ENCODE results near the gene CTRL. TPM values are rescaled to one million over a fixed set of nuclear protein-coding genes. Genes with fewer than 3 reads are reported as not detected.
A peak's percentile ranks its signal among the peaks of the same experiment; 100 is the strongest.

The CTRL gene
- total and polyA plus RNA-seq, 5 donors from 2014 or later, result 0.21 to 8.0 (median 1.1) TPM

GRCh38 chr16:67885545-67885944, 46.1 kb downstream of the CTRL start:
- Histone ChIP-seq H3K27me3 (ENCODE audit: control insufficient read depth, insufficient read depth, low read length) (no peaks in the 10 kb centered on the region), H3K4me1 (ENCODE audit: control insufficient read depth, insufficient read depth, low read length, poor library complexity, severe bottlenecking) (no peaks in the 10 kb centered on the region), H3K4me3 (ENCODE audit: low read depth, low read length) (no peak overlapping the region), H3K36me3 (ENCODE audit: control insufficient read depth, insufficient read depth, low read length) (peaks cover 37% of the 10 kb centered on the region), H3K27ac (ENCODE audit: insufficient read depth, low read length, poor library complexity, severe bottlenecking) (no peak overlapping the region), H3K9me3 (ENCODE audit: control insufficient read depth in 2 of 2, low read length in 2 of 2) (no peaks in the 10 kb centered on the region)
- ATAC-seq (ENCODE audit: low read depth in 2 of 2) (no peak), DNase-seq (no peak)
- Mint-ChIP-seq H3K4me1 (no peaks in the 10 kb centered on the region), H3K27ac (no peak overlapping the region), H3K36me3 (peaks cover 19% of the 10 kb centered on the region), H3K4me3 (no peak overlapping the region), H3K27me3 (no peaks in the 10 kb centered on the region), H3K9me3 (no peaks in the 10 kb centered on the region)

DNA sequence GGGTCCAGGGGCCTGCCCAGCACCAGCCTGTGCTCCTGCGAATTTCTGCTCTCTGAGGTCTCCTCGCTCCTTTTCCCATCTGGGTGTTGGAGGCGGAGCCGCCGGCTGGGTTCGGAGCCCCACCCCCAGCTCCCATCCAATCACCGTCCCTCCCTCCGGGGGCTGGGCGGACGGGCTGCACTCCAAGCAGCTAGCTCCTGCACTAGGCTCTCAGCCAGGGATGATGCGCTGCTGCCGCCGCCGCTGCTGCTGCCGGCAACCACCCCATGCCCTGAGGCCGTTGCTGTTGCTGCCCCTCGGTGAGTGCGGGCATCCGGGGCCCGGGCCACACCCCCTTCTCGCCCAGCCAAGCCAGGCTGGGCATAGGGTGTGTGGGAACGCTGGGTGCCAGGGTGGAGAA, 47.0 kb downstream of the CTRL start, which contains the start of gene NRN1L:
NRN1L (plus strand) TSS at position 202 of the 400 bp plus-strand sequence; CDS start at position 221, 19 bp downstream.
- no peak within 1 kb of the TSS for H3K4me3 ChIP-seq (ENCODE audit: low read depth, low read length)
- H3K27ac ChIP-seq (ENCODE audit: insufficient read depth, low read length, poor library complexity, severe bottlenecking), result no peak within 1 kb of the TSS
- no peak for ATAC-seq (ENCODE audit: low read depth in 2 of 2)
- H3K4me1 ChIP-seq (ENCODE audit: control insufficient read depth, insufficient read depth, low read length, poor library complexity, severe bottlenecking), result no peaks in the 10 kb centered on the region
- H3K4me3 Mint-ChIP-seq, result no peak within 1 kb of the TSS
- H3K4me1 Mint-ChIP-seq, result no peaks in the 10 kb centered on the region
- H3K9me3 ChIP-seq (ENCODE audit: control insufficient read depth in 2 of 2, low read length in 2 of 2), result no peaks in the 10 kb centered on the region
- peaks cover 45% of the 10 kb centered on the region for H3K36me3 ChIP-seq (ENCODE audit: control insufficient read depth, insufficient read depth, low read length)
- no peak within 1 kb of the TSS for H3K27ac Mint-ChIP-seq
- no peaks in the 10 kb centered on the region for H3K27me3 ChIP-seq (ENCODE audit: control insufficient read depth, insufficient read depth, low read length)
- no peaks in the 10 kb centered on the region for H3K9me3 Mint-ChIP-seq
- no peaks in the 10 kb centered on the region for H3K27me3 Mint-ChIP-seq
- H3K36me3 Mint-ChIP-seq, result peaks cover 19% of the 10 kb centered on the region
- DNase-seq, result no peak

DNA sequence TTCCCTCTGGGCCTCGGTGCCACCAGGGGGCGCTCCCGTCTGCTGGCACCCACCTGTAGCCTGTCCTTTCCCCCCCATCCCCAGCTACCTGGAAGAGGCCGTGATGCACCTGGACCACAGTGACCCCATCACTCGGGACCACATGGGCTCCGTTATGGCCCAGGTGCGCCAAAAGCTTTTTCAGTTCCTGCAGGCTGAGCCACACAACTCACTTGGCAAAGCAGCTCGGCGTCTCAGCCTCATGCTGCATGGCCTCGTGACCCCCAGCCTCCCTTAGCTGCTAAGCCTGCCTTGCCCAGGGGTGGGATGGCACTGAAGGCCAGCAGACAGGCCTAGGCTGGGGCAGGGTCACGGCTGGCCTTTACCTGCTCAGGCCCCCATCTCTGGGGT, 47.8 kb downstream of the CTRL start:
- Mint-ChIP-seq H3K4me3 (no peak overlapping the region), H3K27me3 (no peaks in the 10 kb centered on the region), H3K27ac (no peak overlapping the region), H3K4me1 (no peaks in the 10 kb centered on the region), H3K9me3 (no peaks in the 10 kb centered on the region), H3K36me3 (peaks cover 19% of the 10 kb centered on the region)
- H3K27me3 ChIP-seq (ENCODE audit: control insufficient read depth, insufficient read depth, low read length), result no peaks in the 10 kb centered on the region
- ATAC-seq (ENCODE audit: low read depth in 2 of 2), result peak; percentile 76
- H3K4me1 ChIP-seq (ENCODE audit: control insufficient read depth, insufficient read depth, low read length, poor library complexity, severe bottlenecking), result no peaks in the 10 kb centered on the region
- H3K36me3 ChIP-seq (ENCODE audit: control insufficient read depth, insufficient read depth, low read length), result peaks cover 54% of the 10 kb centered on the region
- no peaks in the 10 kb centered on the region for H3K9me3 ChIP-seq (ENCODE audit: control insufficient read depth in 2 of 2, low read length in 2 of 2)
- H3K27ac ChIP-seq (ENCODE audit: insufficient read depth, low read length, poor library complexity, severe bottlenecking), result no peak overlapping the region
- DNase-seq, result peak; percentile 59 to 71 (median 64)
- no peak overlapping the region for H3K4me3 ChIP-seq (ENCODE audit: low read depth, low read length)

DNA sequence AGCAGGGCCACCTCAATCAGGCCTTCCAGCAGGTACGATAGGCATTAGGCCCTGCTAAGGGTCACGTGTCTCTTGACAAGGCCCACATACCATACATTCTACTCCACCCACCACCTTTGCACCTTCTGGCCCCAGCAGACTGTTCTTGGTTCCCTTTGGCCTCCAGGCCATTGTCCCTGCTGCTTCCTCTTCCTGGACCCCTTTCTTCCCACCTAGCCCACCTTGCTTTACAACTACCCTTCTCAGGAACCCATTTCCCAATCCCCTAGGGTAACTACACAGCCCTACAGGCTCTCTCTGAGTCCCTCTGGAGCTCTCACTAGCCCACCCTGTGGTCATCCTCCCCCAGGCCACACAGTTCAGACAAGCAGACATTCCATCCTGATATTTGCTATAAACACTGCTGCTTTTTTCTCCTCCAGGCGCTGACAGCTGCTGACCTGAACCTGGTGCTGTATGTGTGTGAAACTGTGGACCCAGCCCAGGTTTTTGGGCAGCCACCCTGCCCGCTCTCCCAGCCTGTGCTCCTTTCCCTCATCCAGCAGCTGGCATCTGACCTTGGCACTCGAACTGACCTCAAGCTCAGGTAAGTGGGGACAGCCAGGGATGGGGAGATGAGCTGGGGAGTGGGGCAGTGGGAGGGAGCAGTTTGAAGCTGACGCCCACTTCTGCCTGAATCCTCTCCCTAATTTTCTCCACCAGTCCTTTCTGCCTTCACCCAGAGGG, 48.4 kb downstream of the CTRL start:
- no peaks in the 10 kb centered on the region for H3K4me1 ChIP-seq (ENCODE audit: control insufficient read depth, insufficient read depth, low read length, poor library complexity, severe bottlenecking)
- Mint-ChIP-seq H3K27ac (peak overlapping the region in 2 of 3 donors; percentile 62 to 86), H3K27me3 (no peaks in the 10 kb centered on the region), H3K36me3 (peaks cover 23% of the 10 kb centered on the region), H3K9me3 (no peaks in the 10 kb centered on the region), H3K4me3 (no peak overlapping the region), H3K4me1 (no peaks in the 10 kb centered on the region)
- no peaks in the 10 kb centered on the region for H3K27me3 ChIP-seq (ENCODE audit: control insufficient read depth, insufficient read depth, low read length)
- no peak overlapping the region for H3K27ac ChIP-seq (ENCODE audit: insufficient read depth, low read length, poor library complexity, severe bottlenecking)
- H3K4me3 ChIP-seq (ENCODE audit: low read depth, low read length), result no peak overlapping the region
- H3K36me3 ChIP-seq (ENCODE audit: control insufficient read depth, insufficient read depth, low read length), result peaks cover 59% of the 10 kb centered on the region
- no peak for ATAC-seq (ENCODE audit: low read depth in 2 of 2)
- H3K9me3 ChIP-seq (ENCODE audit: control insufficient read depth in 2 of 2, low read length in 2 of 2), result no peaks in the 10 kb centered on the region
- no peak for DNase-seq

DNA sequence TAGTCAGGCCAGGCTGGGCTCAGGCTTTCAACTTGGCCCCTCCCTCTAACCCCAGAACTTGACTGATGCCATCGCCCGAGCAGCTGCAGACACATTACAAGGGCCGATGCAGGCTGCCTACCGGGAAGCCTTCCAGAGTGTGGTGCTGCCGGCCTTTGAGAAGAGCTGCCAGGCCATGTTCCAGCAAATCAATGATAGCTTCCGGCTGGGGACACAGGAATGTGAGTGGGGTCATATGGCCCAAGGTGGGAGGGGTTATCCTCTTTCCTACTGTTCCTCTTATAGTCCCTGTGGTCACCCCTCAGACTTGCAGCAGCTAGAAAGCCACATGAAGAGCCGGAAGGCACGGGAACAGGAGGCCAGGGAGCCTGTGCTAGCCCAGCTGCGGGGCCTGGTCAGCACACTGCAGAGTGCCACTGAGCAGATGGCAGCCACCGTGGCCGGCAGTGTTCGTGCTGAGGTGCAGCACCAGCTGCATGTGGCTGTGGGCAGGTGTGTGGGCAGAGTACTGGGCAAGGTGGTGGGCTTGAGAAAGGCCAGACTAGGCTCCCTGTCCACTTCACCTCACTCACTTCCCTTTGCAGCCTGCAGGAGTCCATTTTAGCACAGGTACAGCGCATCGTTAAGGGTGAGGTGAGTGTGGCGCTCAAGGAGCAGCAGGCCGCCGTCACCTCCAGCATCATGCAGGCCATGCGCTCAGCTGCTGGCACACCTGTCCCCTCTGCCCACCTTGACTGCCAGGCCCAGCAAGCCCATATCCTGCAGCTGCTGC, 49.1 kb downstream of the CTRL start:
- H3K4me1 Mint-ChIP-seq, result no peaks in the 10 kb centered on the region

DNA sequence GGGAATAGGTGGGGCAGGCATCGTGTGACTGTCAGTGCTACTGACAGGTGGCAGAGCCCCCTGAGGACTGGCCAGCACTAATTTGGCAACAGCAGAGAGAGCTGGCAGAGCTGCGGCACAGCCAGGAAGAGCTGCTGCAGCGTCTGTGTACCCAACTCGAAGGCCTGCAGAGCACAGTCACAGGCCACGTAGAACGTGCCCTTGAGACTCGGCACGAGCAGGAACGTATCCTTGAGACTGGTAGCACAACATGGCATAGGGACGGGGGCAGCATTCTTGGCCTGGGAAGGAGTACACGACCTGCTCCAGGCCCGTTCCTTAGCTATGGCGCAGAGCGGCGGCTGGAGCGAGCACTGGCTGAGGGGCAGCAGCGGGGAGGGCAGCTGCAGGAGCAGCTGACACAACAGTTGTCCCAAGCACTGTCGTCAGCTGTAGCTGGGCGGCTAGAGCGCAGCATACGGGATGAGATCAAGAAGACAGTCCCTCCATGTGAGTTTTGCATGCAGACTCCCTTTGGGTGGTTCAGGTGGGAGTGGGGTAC, 50.0 kb downstream of the CTRL start:
- Mint-ChIP-seq H3K27me3 (no peaks in the 10 kb centered on the region), H3K4me3 (no peak overlapping the region), H3K36me3 (peaks cover 23% of the 10 kb centered on the region), H3K27ac (peak overlapping the region in 1 of 3 donors; percentile 79), H3K4me1 (no peaks in the 10 kb centered on the region), H3K9me3 (no peaks in the 10 kb centered on the region)
- Histone ChIP-seq H3K9me3 (ENCODE audit: control insufficient read depth in 2 of 2, low read length in 2 of 2) (no peaks in the 10 kb centered on the region), H3K4me1 (ENCODE audit: control insufficient read depth, insufficient read depth, low read length, poor library complexity, severe bottlenecking) (no peaks in the 10 kb centered on the region), H3K27ac (ENCODE audit: insufficient read depth, low read length, poor library complexity, severe bottlenecking) (no peak overlapping the region), H3K36me3 (ENCODE audit: control insufficient read depth, insufficient read depth, low read length) (peaks cover 75% of the 10 kb centered on the region), H3K27me3 (ENCODE audit: control insufficient read depth, insufficient read depth, low read length) (no peaks in the 10 kb centered on the region), H3K4me3 (ENCODE audit: low read depth, low read length) (no peak overlapping the region)
- DNase-seq (no peak), ATAC-seq (ENCODE audit: low read depth in 2 of 2) (no peak)

More for the DNA sequence above, 49.1 kb downstream of the CTRL start:
- Mint-ChIP-seq H3K36me3 (peaks cover 26% of the 10 kb centered on the region), H3K27ac (peak overlapping the region in 1 of 3 donors; percentile 62), H3K4me3 (no peak overlapping the region), H3K27me3 (no peaks in the 10 kb centered on the region), H3K9me3 (no peaks in the 10 kb centered on the region)
- DNase-seq, result no peak
- ATAC-seq (ENCODE audit: low read depth in 2 of 2), result no peak
- Histone ChIP-seq H3K27ac (ENCODE audit: insufficient read depth, low read length, poor library complexity, severe bottlenecking) (no peak overlapping the region), H3K4me3 (ENCODE audit: low read depth, low read length) (no peak overlapping the region), H3K9me3 (ENCODE audit: control insufficient read depth in 2 of 2, low read length in 2 of 2) (no peaks in the 10 kb centered on the region), H3K27me3 (ENCODE audit: control insufficient read depth, insufficient read depth, low read length) (no peaks in the 10 kb centered on the region), H3K36me3 (ENCODE audit: control insufficient read depth, insufficient read depth, low read length) (peaks cover 67% of the 10 kb centered on the region), H3K4me1 (ENCODE audit: control insufficient read depth, insufficient read depth, low read length, poor library complexity, severe bottlenecking) (no peaks in the 10 kb centered on the region)

- Mint-ChIP-seq H3K9me3 (no peaks in the 10 kb centered on the region), H3K27me3 (no peaks in the 10 kb centered on the region), H3K27ac (peak overlapping the region in 1 of 3 donors; percentile 5), H3K36me3 (peaks cover 28% of the 10 kb centered on the region), H3K4me3 (peak overlapping the region in 1 of 4 donors; percentile 80), H3K4me1 (peaks cover 0 to 10% (median 4%) of the 10 kb centered on the region in 4 donors)
- no peaks in the 10 kb centered on the region for H3K27me3 ChIP-seq (ENCODE audit: control insufficient read depth, insufficient read depth, low read length)
- DNase-seq, result no peak
- H3K4me3 ChIP-seq (ENCODE audit: low read depth, low read length), result no peak overlapping the region
- H3K27ac ChIP-seq (ENCODE audit: insufficient read depth, low read length, poor library complexity, severe bottlenecking), result no peak overlapping the region
- H3K9me3 ChIP-seq (ENCODE audit: control insufficient read depth in 2 of 2, low read length in 2 of 2), result no peaks in the 10 kb centered on the region
- peaks cover 84% of the 10 kb centered on the region for H3K36me3 ChIP-seq (ENCODE audit: control insufficient read depth, insufficient read depth, low read length)
- H3K4me1 ChIP-seq (ENCODE audit: control insufficient read depth, insufficient read depth, low read length, poor library complexity, severe bottlenecking), result peaks cover 5% of the 10 kb centered on the region
- ATAC-seq (ENCODE audit: low read depth in 2 of 2), result no peak
Observed at GRCh38 chr16:67880584-67880983, 51.1 kb downstream of the CTRL start.
